HepG2 (cell line): ENCODE data around the gene LMX1B. TPM values are rescaled to one million over a fixed set of nuclear protein-coding genes. Genes with fewer than 3 reads are reported as not detected.

Source experiments
- ARID5B ChIP-seq: IDR thresholded peaks from 2 replicates; pipeline ENCODE4 v1.4.0; 2020; ENCODE audit warnings: mild to moderate bottlenecking, missing genetic modification reagents
- NCOA1 ChIP-seq: sonication (generic); formaldehyde crosslinking; IDR thresholded peaks from 2 replicates; pipeline ENCODE4 v1.9.0; 2021; ENCODE audit warnings: missing genetic modification reagents
- NRL ChIP-seq: sonication (generic); formaldehyde crosslinking; IDR thresholded peaks from 2 replicates; pipeline ENCODE4 v1.5.0; 2020; ENCODE audit warnings: missing genetic modification reagents, mild to moderate bottlenecking, moderate library complexity, borderline replicate concordance
- PHF8 ChIP-seq: sonication (generic); formaldehyde crosslinking; IDR thresholded peaks from 2 replicates; pipeline ENCODE4 v1.5.0; 2020; ENCODE audit warnings: missing genetic modification reagents
- STAT6 ChIP-seq: sonication (generic); formaldehyde crosslinking; IDR thresholded peaks from 2 replicates; pipeline ENCODE4 v1.4.0; 2020; ENCODE audit warnings: missing genetic modification reagents, mild to moderate bottlenecking, borderline replicate concordance
- THAP11 ChIP-seq: IDR thresholded peaks from 2 replicates; pipeline ENCODE4 v1.6.1; 2016; ENCODE audit warnings: missing biosample characterization, missing genetic modification reagents
- THRA ChIP-seq: sonication (generic); formaldehyde crosslinking; IDR thresholded peaks from 2 replicates; pipeline ENCODE4 v1.4.0; 2020; ENCODE audit warnings: missing genetic modification reagents, borderline replicate concordance
- ZNF232 ChIP-seq: sonication (generic); formaldehyde crosslinking; IDR thresholded peaks from 2 replicates; pipeline ENCODE4 v1.4.0; 2020; ENCODE audit warnings: missing genetic modification reagents, borderline replicate concordance
- ZNF629 ChIP-seq: sonication (generic); formaldehyde crosslinking; conservative IDR thresholded peaks from 2 replicates; pipeline ENCODE4 v1.5.0; 2020; ENCODE audit warnings: missing genetic modification reagents
- ZNF7 ChIP-seq: IDR thresholded peaks from 2 replicates; pipeline ENCODE4 v1.6.1; 2016; ENCODE audit warnings: missing biosample characterization, missing genetic modification reagents
- ZNF704 ChIP-seq: sonication (generic); formaldehyde crosslinking; IDR thresholded peaks from 2 replicates; pipeline ENCODE4 v1.8.1; 2023; ENCODE audit warnings: mild to moderate bottlenecking, inconsistent platforms, moderate library complexity, missing genetic modification reagents, borderline replicate concordance
- ZNF740 ChIP-seq: sonication (generic); formaldehyde crosslinking; IDR thresholded peaks from 2 replicates; pipeline ENCODE4 v1.4.0; 2020; ENCODE audit warnings: missing genetic modification reagents
- ZNF770 ChIP-seq: sonication (generic); formaldehyde crosslinking; IDR thresholded peaks from 2 replicates; pipeline ENCODE4 v1.5.0; 2020; ENCODE audit warnings: mild to moderate bottlenecking, missing genetic modification reagents
- polyA plus RNA-seq, 8 experiments: library from polyadenylated mRNA; depleted of rRNA in 3 of 8; stranded (reverse) in 7 of 8; unstranded in 1 of 8; fragments of >200 nt; fragmentation: Illumina TruSeq in 4 of 8; extraction: Trizol in 4 of 8; gene quantifications; 2 replicates each; pipeline versions ENCODE4 v1.2.1 to v1.2.3, GENCODE V29; 2011 to 2016; ENCODE audit warnings: low read depth in 4 of 8, missing spikeins in 1 of 8, mixed read lengths in 1 of 8; ENCODE audit not compliant: insufficient read depth in 1 of 8
- total RNA-seq, 5 experiments: library from RNA; depleted of rRNA; stranded (reverse); fragments of >200 nt; fragmentation: Illumina TruSeq; extraction: Trizol; gene quantifications; 2 replicates each; pipeline ENCODE4 v1.2.3, GENCODE V29; 2016; ENCODE audit warnings: low read depth in 1 of 5

The LMX1B gene
- total and polyA plus RNA-seq, 2 of the 13 experiments (the other 11 are each of a cell fraction or from before 2014, with no cell fraction given), result not detected

GRCh38 chr9:126704892-126705766 is 91.4 kb downstream of the LMX1B start (continued):
- TF ChIP-seq STAT6 (CRISPR knock-in tag) (no peak), ZNF770 (CRISPR knock-in tag) (no peak), PHF8 (no peak), NRL (CRISPR knock-in tag) (no peak), ARID5B (CRISPR knock-in tag) (peak; percentile 42), ZNF7 (CRISPR knock-in tag) (no peak), ZNF704 (CRISPR knock-in tag) (no peak), NCOA1 (CRISPR knock-in tag) (no peak), ZNF629 (CRISPR knock-in tag) (peak; percentile 80), THAP11 (peak; percentile 50; the same call in 1 of the 2 replicates), THRA (CRISPR knock-in tag) (peak; percentile 59), ZNF740 (CRISPR knock-in tag) (no peak), ZNF232 (CRISPR knock-in tag) (no peak)
